Measurements from ENCODE around the gene PCDHGA2. TPM values are rescaled to one million over a fixed set of nuclear protein-coding genes. Genes with fewer than 3 reads are reported as not detected.
"Not testable (repeated sequence)": the region's sequence is repeated elsewhere in the genome, so short reads cannot be mapped to it uniquely, and the experiment has no call there.

PCDHGA2 gene
- polyA plus RNA-seq, 4 donors: 4.8 to 8.4 (median 7.6) TPM

GRCh38 chr5:141345327-141345726 is 6.8 kb downstream of the PCDHGA2 start:
- no peak for DNase-seq (ENCODE audit: low read depth in 4 of 4, low spot score in 2 of 4)

GRCh38 chr5:141346017-141346416 is 7.5 kb downstream of the PCDHGA2 start:
- DNase-seq (ENCODE audit: low read depth in 4 of 4, low spot score in 2 of 4): not testable (repeated sequence)

- no peak for DNase-seq (ENCODE audit: low read depth in 4 of 4, low spot score in 2 of 4)
These were observed 11.5 kb downstream of the PCDHGA2 start, which contains the start of gene PCDHGB1 for GRCh38 chr5:141349917-141350619. Gene PCDHGB1 (plus strand): TSS chr5:141350099. CDS start chr5:141350261, 162 bp downstream.

GRCh38 chr5:141351591-141351990 is 13.0 kb downstream of the PCDHGA2 start:
- DNase-seq (ENCODE audit: low read depth in 4 of 4, low spot score in 2 of 4): no peak

GRCh38 chr5:141354900-141355469 is 16.4 kb downstream of the PCDHGA2 start, which contains the start of gene PCDHGA4:
Gene PCDHGA4 (plus strand): TSS chr5:141355021. CDS start chr5:141355108, 87 bp downstream.
- DNase-seq (ENCODE audit: low read depth in 4 of 4, low spot score in 2 of 4): no peak

GRCh38 chr5:141355641-141356040 is 17.1 kb downstream of the PCDHGA2 start:
- no peak for DNase-seq (ENCODE audit: low read depth in 4 of 4, low spot score in 2 of 4)

- DNase-seq (ENCODE audit: low read depth in 4 of 4, low spot score in 2 of 4): no peak
These were observed 17.6 kb downstream of the PCDHGA2 start for GRCh38 chr5:141356133-141356532.

- no peak for DNase-seq (ENCODE audit: low read depth in 4 of 4, low spot score in 2 of 4)
These were observed 18.4 kb downstream of the PCDHGA2 start for GRCh38 chr5:141356950-141357349.

- DNase-seq (ENCODE audit: low read depth in 4 of 4, low spot score in 2 of 4): no peak
These were observed 21.3 kb downstream of the PCDHGA2 start, which contains the start of gene PCDHGB2 for GRCh38 chr5:141359790-141360426. Gene PCDHGB2 (plus strand): TSS chr5:141359994. CDS start chr5:141360136, 142 bp downstream.

- DNase-seq (ENCODE audit: low read depth in 4 of 4, low spot score in 2 of 4): no peak
These were observed 22.1 kb downstream of the PCDHGA2 start for GRCh38 chr5:141360685-141361084.

- DNase-seq (ENCODE audit: low read depth in 4 of 4, low spot score in 2 of 4): no peak
These were observed 24.2 kb downstream of the PCDHGA2 start for GRCh38 chr5:141362719-141363118.

- no peak for DNase-seq (ENCODE audit: low read depth in 4 of 4, low spot score in 2 of 4)
These were observed 25.5 kb downstream of the PCDHGA2 start, which contains the start of gene PCDHGA5 for GRCh38 chr5:141363952-141364660. Gene PCDHGA5 (plus strand): TSS chr5:141364162. CDS start chr5:141364331, 169 bp downstream.

GRCh38 chr5:141366016-141366896 is 27.7 kb downstream of the PCDHGA2 start:
- DNase-seq (ENCODE audit: low read depth in 4 of 4, low spot score in 2 of 4): no peak

- no peak for DNase-seq (ENCODE audit: low read depth in 4 of 4, low spot score in 2 of 4)
These were observed 31.7 kb downstream of the PCDHGA2 start, which contains the start of gene PCDHGB3 for GRCh38 chr5:141369994-141370848. Gene PCDHGB3 (plus strand): TSS chr5:141370242. CDS start chr5:141370395, 153 bp downstream.

GRCh38 chr5:141371572-141372475 is 33.3 kb downstream of the PCDHGA2 start:
- DNase-seq (ENCODE audit: low read depth in 4 of 4, low spot score in 2 of 4): no peak

GRCh38 chr5:141373673-141374317 is 35.2 kb downstream of the PCDHGA2 start, which contains the start of gene PCDHGA6:
Gene PCDHGA6 (plus strand): TSS chr5:141373891. CDS start chr5:141374084, 193 bp downstream.
- no peak for DNase-seq (ENCODE audit: low read depth in 4 of 4, low spot score in 2 of 4)

GRCh38 chr5:141374627-141375026 is 36.1 kb downstream of the PCDHGA2 start:
- no peak for DNase-seq (ENCODE audit: low read depth in 4 of 4, low spot score in 2 of 4)

Data from left renal cortex interstitium (tissue), 4 donors.